Calu3 (cell line): ENCODE data around the gene ATP5PO. TPM values are rescaled to one million over a fixed set of nuclear protein-coding genes. Genes with fewer than 3 reads are reported as not detected.

ENCODE experiments used
- BruUV-seq: library from RNA; stranded (reverse); fragments of 400-500 nt; replicated peaks from 2 replicates; lab custom pipeline; 2021; lab: Mats Ljungman, UMichigan
- CTCF ChIA-PET: fragments of 300-600 bp; sonication (Branson Sonifier 250); formaldehyde crosslinking; loops from one replicate; lab custom pipeline; 2022; ENCODE audit warnings: antibody characterized with exemption; lab: Charles Lee
- DNase-seq: peaks from one replicate; pipeline ENCODE4 v3.0.0; 2022
- H3K27ac Mint-ChIP-seq: one replicate; pipeline ENCODE4 v1.8.0; 2022; ENCODE audit warnings: mixed read lengths; ENCODE audit not compliant: unreplicated experiment
- H3K27me3 Mint-ChIP-seq: one replicate; pipeline ENCODE4 v1.8.0; 2022; ENCODE audit warnings: mixed read lengths; ENCODE audit not compliant: unreplicated experiment
- H3K36me3 Mint-ChIP-seq: one replicate; pipeline ENCODE4 v1.8.0; 2022; ENCODE audit warnings: mild to moderate bottlenecking, moderate library complexity, mixed read lengths; ENCODE audit not compliant: insufficient read depth, unreplicated experiment
- H3K4me1 Mint-ChIP-seq: one replicate; pipeline ENCODE4 v1.8.0; 2022; ENCODE audit warnings: mild to moderate bottlenecking, low read depth, mixed read lengths; ENCODE audit not compliant: unreplicated experiment
- H3K4me3 Mint-ChIP-seq: one replicate; pipeline ENCODE4 v1.8.0; 2022; ENCODE audit warnings: mild to moderate bottlenecking, low read depth, moderate library complexity, mixed read lengths; ENCODE audit not compliant: unreplicated experiment
- H3K9me3 Mint-ChIP-seq: one replicate; pipeline ENCODE4 v1.8.0; 2022; ENCODE audit warnings: low read depth, mixed read lengths; ENCODE audit not compliant: unreplicated experiment
- intact Hi-C: fragments of 100-400 bp; cut with micrococcal nuclease; formaldehyde crosslinking; loops from one replicate; pipeline ENCODE4 v1.10.0; 2022; ENCODE audit not compliant: unreplicated experiment
- total RNA-seq: library from RNA; stranded (reverse); gene quantifications from 2 replicates; pipeline ENCODE4 v1.2.3, GENCODE V29; 2022
- TF ChIP-seq, protein P1 (sequence below): fragments of 200-600 bp; IDR thresholded peaks from one replicate; pipeline ENCODE4 v1.8.0; 2022; ENCODE audit warnings: antibody characterized with exemption; ENCODE audit not compliant: unreplicated experiment

Gene ATP5PO
- total RNA-seq, 1 experiment from 2014 or later = 125 TPM

DNA sequence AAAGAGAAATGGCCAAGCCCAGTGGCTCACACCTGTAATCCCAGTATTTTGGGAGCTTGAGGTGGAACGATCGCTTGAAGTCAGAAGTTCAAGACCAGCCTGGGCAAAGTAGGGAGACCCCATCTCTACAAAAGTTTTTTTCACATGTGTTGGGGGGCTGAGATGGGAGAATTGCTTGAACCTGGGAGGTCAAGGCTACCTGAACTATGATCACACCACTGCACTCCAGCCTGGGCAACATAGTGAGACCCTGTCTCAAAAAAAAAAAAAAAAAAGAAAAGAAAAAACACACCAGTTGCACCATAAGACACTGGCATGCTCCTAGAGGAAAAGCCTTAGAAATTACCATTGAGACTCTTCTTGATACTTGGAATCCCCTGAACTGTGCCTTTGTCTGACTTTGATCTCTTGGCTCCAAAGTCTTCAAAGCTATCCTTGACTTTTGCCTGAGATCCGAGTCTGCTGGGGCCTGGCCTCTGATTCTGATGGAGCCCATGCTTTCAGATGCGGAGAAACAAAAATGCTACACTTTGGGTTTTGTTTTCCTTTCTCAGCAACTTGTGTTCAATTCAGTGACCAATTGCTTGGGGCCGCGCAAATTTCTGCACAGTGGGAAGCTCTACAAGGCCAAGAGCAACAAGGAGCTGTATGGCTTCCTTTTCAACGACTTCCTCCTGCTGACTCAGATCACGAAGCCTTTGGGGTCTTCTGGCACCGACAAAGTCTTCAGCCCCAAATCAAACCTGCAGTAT, 33.7 kb downstream of the ATP5PO start:
- DNase-seq = no peak
- CTCF ChIA-PET = no interaction called here
- H3K9me3 Mint-ChIP-seq = no peaks in the 10 kb centered on the region
- H3K4me1 Mint-ChIP-seq = no peaks in the 10 kb centered on the region
- H3K4me3 Mint-ChIP-seq = no peak overlapping the region
- TF ChIP-seq, protein P1, sequence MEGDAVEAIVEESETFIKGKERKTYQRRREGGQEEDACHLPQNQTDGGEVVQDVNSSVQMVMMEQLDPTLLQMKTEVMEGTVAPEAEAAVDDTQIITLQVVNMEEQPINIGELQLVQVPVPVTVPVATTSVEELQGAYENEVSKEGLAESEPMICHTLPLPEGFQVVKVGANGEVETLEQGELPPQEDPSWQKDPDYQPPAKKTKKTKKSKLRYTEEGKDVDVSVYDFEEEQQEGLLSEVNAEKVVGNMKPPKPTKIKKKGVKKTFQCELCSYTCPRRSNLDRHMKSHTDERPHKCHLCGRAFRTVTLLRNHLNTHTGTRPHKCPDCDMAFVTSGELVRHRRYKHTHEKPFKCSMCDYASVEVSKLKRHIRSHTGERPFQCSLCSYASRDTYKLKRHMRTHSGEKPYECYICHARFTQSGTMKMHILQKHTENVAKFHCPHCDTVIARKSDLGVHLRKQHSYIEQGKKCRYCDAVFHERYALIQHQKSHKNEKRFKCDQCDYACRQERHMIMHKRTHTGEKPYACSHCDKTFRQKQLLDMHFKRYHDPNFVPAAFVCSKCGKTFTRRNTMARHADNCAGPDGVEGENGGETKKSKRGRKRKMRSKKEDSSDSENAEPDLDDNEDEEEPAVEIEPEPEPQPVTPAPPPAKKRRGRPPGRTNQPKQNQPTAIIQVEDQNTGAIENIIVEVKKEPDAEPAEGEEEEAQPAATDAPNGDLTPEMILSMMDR = no peak
- no peaks in the 10 kb centered on the region for H3K36me3 Mint-ChIP-seq
- H3K27ac Mint-ChIP-seq = no peak overlapping the region
- intact Hi-C loops = no loop called here
- BruUV-seq = no TSS peak
- peaks cover 31% of the 10 kb centered on the region for H3K27me3 Mint-ChIP-seq

GRCh38 chr21:33880626-33881025, 35.0 kb downstream of the ATP5PO start:
- no peaks in the 10 kb centered on the region for H3K9me3 Mint-ChIP-seq
- intact Hi-C loops = no loop called here
- BruUV-seq = no TSS peak
- H3K36me3 Mint-ChIP-seq = no peaks in the 10 kb centered on the region
- TF ChIP-seq, protein P1 = no peak
- DNase-seq = no peak
- no peaks in the 10 kb centered on the region for H3K4me1 Mint-ChIP-seq
- peaks cover 42% of the 10 kb centered on the region for H3K27me3 Mint-ChIP-seq
- CTCF ChIA-PET = no interaction called here
- H3K4me3 Mint-ChIP-seq = no peak overlapping the region
- H3K27ac Mint-ChIP-seq = no peak overlapping the region

DNA sequence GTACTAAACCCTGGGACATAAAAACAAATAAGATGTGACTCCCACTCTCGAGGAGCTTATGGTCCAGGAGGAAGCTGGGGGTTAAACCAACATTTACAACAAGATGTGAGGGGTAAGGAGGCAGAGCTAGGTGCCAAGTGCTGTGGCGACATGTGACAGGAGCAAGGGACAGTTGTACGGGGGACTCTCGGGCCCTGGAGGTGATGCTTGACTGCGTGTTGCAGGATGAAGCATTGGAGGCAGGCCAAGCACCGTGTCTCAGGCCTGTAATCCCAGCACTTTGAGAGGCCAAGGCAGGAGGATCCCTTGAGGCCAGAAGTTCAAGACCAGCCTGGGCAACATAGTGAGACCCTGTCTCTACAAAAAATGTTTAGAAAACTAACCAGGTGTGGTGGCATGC, 36.8 kb downstream of the ATP5PO start:
- no peaks in the 10 kb centered on the region for H3K9me3 Mint-ChIP-seq
- intact Hi-C loops = no loop called here
- TF ChIP-seq, protein P1 = no peak
- H3K27ac Mint-ChIP-seq = no peak overlapping the region
- no TSS peak for BruUV-seq
- no peak overlapping the region for H3K4me3 Mint-ChIP-seq
- no peaks in the 10 kb centered on the region for H3K4me1 Mint-ChIP-seq
- DNase-seq = no peak
- no peaks in the 10 kb centered on the region for H3K36me3 Mint-ChIP-seq
- H3K27me3 Mint-ChIP-seq = peaks cover 34% of the 10 kb centered on the region
- CTCF ChIA-PET = no interaction called here

GRCh38 chr21:33875026-33875695, 40.4 kb downstream of the ATP5PO start:
- intact Hi-C loops = no loop called here
- H3K4me1 Mint-ChIP-seq = no peaks in the 10 kb centered on the region
- TF ChIP-seq, protein P1 = no peak
- no peaks in the 10 kb centered on the region for H3K36me3 Mint-ChIP-seq
- H3K4me3 Mint-ChIP-seq = no peak overlapping the region
- CTCF ChIA-PET = interaction anchor here (0.7 kb wide), 1 partner anchor 28 kb away, joined by 3 read pairs; no protein-coding TSS in a partner anchor
- no peak overlapping the region for H3K27ac Mint-ChIP-seq
- no peak for DNase-seq
- no TSS peak for BruUV-seq
- no peaks in the 10 kb centered on the region for H3K9me3 Mint-ChIP-seq
- peaks cover 34% of the 10 kb centered on the region for H3K27me3 Mint-ChIP-seq
